Right atrium auricular region (tissue), 2 donors: ENCODE results near the gene LRRC23. TPM values are rescaled to one million over a fixed set of nuclear protein-coding genes. Genes with fewer than 3 reads are reported as not detected.
A peak's percentile ranks its signal among the peaks of the same experiment; 100 is the strongest.

Experiments
- DNase-seq: peaks from one replicate; pipeline ENCODE4 v3.0.0-alpha.2; 2019; ENCODE audit warnings: low spot score
- H3K27ac ChIP-seq, 2 donors: fragments of 200-600 bp; sonication (generic); 1 replicate in 1 of 2; 2 replicates in 1 of 2; pipeline ENCODE4 v1.5.1; 2016 to 2019
- H3K27me3 ChIP-seq, 2 donors: fragments of 200-600 bp; sonication (generic); one replicate each; pipeline versions ENCODE4 v1.5.1 to v1.6.0; 2017 to 2019
- H3K36me3 ChIP-seq: fragments of 200-600 bp; sonication (generic); one replicate; pipeline ENCODE4 v1.5.1; 2016
- H3K4me1 ChIP-seq, 2 donors: fragments of 200-600 bp; sonication (generic); one replicate each; pipeline versions ENCODE4 v1.5.1 to v1.6.0; 2017 to 2019
- H3K4me3 ChIP-seq, 2 donors: fragments of 200-600 bp; sonication (generic); 1 replicate in 1 of 2; 2 replicates in 1 of 2; pipeline ENCODE4 v1.5.1; 2017 to 2019; ENCODE audit warnings: mild to moderate bottlenecking in 1 of 2, moderate library complexity in 1 of 2
- H3K9me3 ChIP-seq, 2 donors: fragments of 200-600 bp; sonication (generic); one replicate each; pipeline ENCODE4 v1.5.1; 2019
- total RNA-seq, 2 donors: library from RNA; depleted of rRNA; stranded (reverse); fragments of >200 nt; gene quantifications; one replicate each; pipeline ENCODE4 v1.1.0, GENCODE V29; 2016
- TF ChIP-seq, protein P1 (sequence below), 2 donors: fragments of 200-600 bp; sonication (generic); IDR thresholded peaks; one replicate each; pipeline ENCODE4 v1.5.1; 2019; ENCODE audit warnings: antibody characterized with exemption in 2 of 2

LRRC23 gene
- total RNA-seq, 2 donors from 2014 or later = 8.4 to 15.6 TPM

DNA sequence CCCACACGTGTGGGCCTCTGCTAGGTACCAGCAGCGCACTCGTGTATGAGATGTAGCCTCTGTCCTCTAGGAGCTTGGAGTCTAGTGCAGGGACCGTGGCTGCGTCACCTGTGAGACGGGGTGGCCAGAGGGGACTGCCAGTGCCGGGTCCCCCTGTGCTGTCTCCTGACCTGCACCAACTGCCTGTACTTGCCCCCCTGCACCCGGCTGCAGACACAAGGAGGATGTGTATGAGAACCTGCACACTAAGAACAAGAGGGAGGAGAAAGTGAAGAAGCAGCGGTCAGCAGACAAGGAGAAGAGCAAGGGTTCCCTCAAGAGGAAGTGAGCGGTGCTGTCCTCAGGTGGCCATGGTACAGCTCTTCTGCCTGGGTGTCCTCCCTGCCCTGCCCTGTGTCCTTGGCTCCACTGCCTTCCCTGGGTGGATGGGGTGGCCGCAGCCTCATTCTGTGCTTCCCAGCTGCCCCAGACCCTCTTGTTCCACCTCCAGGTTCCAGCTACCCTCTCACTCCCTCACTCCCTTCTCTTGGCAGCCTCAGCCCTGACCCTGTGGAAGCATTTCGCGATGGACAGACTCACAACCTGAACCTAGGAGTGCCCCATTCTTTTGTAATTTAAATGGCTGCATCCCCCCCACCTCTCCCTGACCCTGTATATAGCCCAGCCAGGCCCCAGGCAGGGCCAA is 56.1 kb downstream of the LRRC23 start:
- H3K4me3 ChIP-seq = no peak overlapping the region

GRCh38 chr12:6961278-6961694 is 56.7 kb downstream of the LRRC23 start:
- H3K4me1 ChIP-seq = peaks cover 0 to 51% of the 10 kb centered on the region in 2 donors
- H3K36me3 ChIP-seq = peaks cover 12% of the 10 kb centered on the region

More for the DNA sequence above, 56.1 kb downstream of the LRRC23 start:
- Histone ChIP-seq H3K9me3 (no peaks in the 10 kb centered on the region), H3K27ac (peak overlapping the region; percentile 67 to 74), H3K27me3 (no peaks in the 10 kb centered on the region), H3K4me1 (peaks cover 0 to 51% of the 10 kb centered on the region in 2 donors), H3K36me3 (peaks cover 6% of the 10 kb centered on the region)
- TF ChIP-seq, protein P1, sequence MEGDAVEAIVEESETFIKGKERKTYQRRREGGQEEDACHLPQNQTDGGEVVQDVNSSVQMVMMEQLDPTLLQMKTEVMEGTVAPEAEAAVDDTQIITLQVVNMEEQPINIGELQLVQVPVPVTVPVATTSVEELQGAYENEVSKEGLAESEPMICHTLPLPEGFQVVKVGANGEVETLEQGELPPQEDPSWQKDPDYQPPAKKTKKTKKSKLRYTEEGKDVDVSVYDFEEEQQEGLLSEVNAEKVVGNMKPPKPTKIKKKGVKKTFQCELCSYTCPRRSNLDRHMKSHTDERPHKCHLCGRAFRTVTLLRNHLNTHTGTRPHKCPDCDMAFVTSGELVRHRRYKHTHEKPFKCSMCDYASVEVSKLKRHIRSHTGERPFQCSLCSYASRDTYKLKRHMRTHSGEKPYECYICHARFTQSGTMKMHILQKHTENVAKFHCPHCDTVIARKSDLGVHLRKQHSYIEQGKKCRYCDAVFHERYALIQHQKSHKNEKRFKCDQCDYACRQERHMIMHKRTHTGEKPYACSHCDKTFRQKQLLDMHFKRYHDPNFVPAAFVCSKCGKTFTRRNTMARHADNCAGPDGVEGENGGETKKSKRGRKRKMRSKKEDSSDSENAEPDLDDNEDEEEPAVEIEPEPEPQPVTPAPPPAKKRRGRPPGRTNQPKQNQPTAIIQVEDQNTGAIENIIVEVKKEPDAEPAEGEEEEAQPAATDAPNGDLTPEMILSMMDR (IDR thresholded peaks at IDR 0.05) = no peak
- DNase-seq = no peak

GRCh38 chr12:6961695-6962284 is 57.2 kb downstream of the LRRC23 start:
- H3K4me3 ChIP-seq = peak overlapping the region in 1 of 2 donors; percentile 27
- H3K27me3 ChIP-seq = no peaks in the 10 kb centered on the region
- peak overlapping the region; percentile 67 to 74 for H3K27ac ChIP-seq
- H3K36me3 ChIP-seq = peaks cover 17% of the 10 kb centered on the region
- peak; percentile 86 for DNase-seq
- TF ChIP-seq, protein P1 (IDR thresholded peaks at IDR 0.05) = peak; percentile 41 to 53
- peaks cover 0 to 51% of the 10 kb centered on the region in 2 donors for H3K4me1 ChIP-seq
- H3K9me3 ChIP-seq = no peaks in the 10 kb centered on the region

More at GRCh38 chr12:6961278-6961694, 56.7 kb downstream of the LRRC23 start:
- DNase-seq = peak; percentile 79
- TF ChIP-seq, protein P1 (IDR thresholded peaks at IDR 0.05) = no peak
- H3K27me3 ChIP-seq = no peaks in the 10 kb centered on the region
- H3K27ac ChIP-seq = peak overlapping the region; percentile 67 to 74
- no peaks in the 10 kb centered on the region for H3K9me3 ChIP-seq
- peak overlapping the region in 1 of 2 donors; percentile 27 for H3K4me3 ChIP-seq

GRCh38 chr12:6962285-6963015 is 57.8 kb downstream of the LRRC23 start:
- no peaks in the 10 kb centered on the region for H3K9me3 ChIP-seq
- peak overlapping the region in 1 of 2 donors; percentile 27 for H3K4me3 ChIP-seq
- H3K36me3 ChIP-seq = peaks cover 23% of the 10 kb centered on the region
- no peaks in the 10 kb centered on the region for H3K27me3 ChIP-seq
- TF ChIP-seq, protein P1 (IDR thresholded peaks at IDR 0.05) = no peak
- H3K4me1 ChIP-seq = peaks cover 0 to 51% of the 10 kb centered on the region in 2 donors
- peak overlapping the region; percentile 67 to 74 for H3K27ac ChIP-seq
- DNase-seq = no peak

GRCh38 chr12:6963016-6963731 is 58.6 kb downstream of the LRRC23 start:
- H3K27ac ChIP-seq = no peak overlapping the region
- H3K27me3 ChIP-seq = no peaks in the 10 kb centered on the region
- TF ChIP-seq, protein P1 (IDR thresholded peaks at IDR 0.05) = no peak
- H3K4me1 ChIP-seq = peaks cover 0 to 52% of the 10 kb centered on the region in 2 donors
- no peak for DNase-seq
- peaks cover 31% of the 10 kb centered on the region for H3K36me3 ChIP-seq
- H3K4me3 ChIP-seq = no peak overlapping the region
- H3K9me3 ChIP-seq = no peaks in the 10 kb centered on the region
